ENCODE measurements around the gene TMPRSS7. TPM values are rescaled to one million over a fixed set of nuclear protein-coding genes. Genes with fewer than 3 reads are reported as not detected.
"Not testable (repeated sequence)": the region's sequence is repeated elsewhere in the genome, so short reads cannot be mapped to it uniquely, and the experiment has no call there.

The TMPRSS7 gene
- polyA plus RNA-seq, 1 donor = 0.48 TPM

DNA sequence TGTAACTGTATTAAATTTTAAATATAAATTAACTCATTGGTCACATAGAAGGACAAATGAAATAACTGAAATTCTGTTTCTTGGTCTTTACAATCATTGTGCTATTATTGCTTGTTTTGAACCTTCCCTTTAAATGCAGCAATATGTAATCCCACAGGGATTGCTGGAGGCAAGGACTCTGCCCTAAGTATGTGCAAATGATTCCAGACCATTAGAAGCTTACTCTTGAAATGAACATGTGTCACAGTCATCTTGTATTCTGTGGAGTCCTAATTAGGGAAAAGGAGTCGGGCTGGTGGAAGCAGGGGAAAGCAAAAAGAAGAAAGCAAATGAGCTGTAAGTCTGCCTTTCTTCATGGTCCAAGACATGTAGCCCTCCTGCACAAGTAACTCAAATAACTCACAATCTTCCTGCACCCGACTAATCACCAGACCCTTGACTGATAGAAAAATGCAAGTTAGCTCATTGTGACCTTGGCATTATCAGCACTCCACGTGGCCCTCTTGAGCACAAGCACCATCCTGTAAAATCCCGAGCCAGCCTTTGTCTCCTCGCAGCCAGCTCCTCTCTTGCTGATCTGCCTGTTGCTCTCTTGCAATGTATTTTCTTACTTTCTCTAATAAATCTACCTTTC, 2.3 kb upstream of the TMPRSS7 start:
- Histone ChIP-seq H3K4me1 (ENCODE audit: control insufficient read depth, insufficient read depth, low read length) (peaks cover 8% of the 10 kb centered on the region), H3K9me3 (ENCODE audit: control insufficient read depth, low read depth, low read length) (no peaks in the 10 kb centered on the region), H3K27me3 (ENCODE audit: control insufficient read depth, insufficient read depth, low read length) (no peaks in the 10 kb centered on the region), H3K27ac (ENCODE audit: low read length) (peak overlapping the region; percentile 70), H3K36me3 (ENCODE audit: control insufficient read depth, insufficient read depth, low read length) (no peaks in the 10 kb centered on the region), H3K4me3 (ENCODE audit: low read length) (no peak overlapping the region)
- 17% methylated on average over 1 of the region's 5 CpGs for WGBS (ENCODE audit: insufficient coverage, low lambda C conversion rate)
- DNase-seq = peak; percentile 76 to 88

DNA sequence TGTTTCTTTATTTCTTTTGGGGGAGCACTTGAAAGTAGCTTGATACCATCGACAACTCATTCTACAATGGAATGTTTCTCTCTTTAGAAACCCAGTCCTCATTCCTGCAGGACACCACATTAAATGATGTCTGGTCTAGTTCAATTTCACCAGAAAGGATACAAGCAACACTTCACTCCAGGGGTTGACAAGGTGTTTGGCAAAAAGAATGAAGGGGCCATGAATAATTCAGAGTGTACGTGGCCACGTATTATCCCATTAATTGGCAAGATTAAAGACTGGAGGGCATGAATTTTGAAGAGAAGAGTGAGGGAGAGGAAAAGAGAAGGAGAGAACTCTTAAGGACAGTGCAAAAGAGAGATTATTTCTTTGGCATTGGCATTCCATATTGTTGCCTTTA, 705 bp downstream of the TMPRSS7 start:
- H3K27ac ChIP-seq (ENCODE audit: low read length) = no peak overlapping the region
- no peaks in the 10 kb centered on the region for H3K27me3 ChIP-seq (ENCODE audit: control insufficient read depth, insufficient read depth, low read length)
- DNase-seq = no peak
- no peaks in the 10 kb centered on the region for H3K9me3 ChIP-seq (ENCODE audit: control insufficient read depth, low read depth, low read length)
- no peaks in the 10 kb centered on the region for H3K36me3 ChIP-seq (ENCODE audit: control insufficient read depth, insufficient read depth, low read length)
- peaks cover 8% of the 10 kb centered on the region for H3K4me1 ChIP-seq (ENCODE audit: control insufficient read depth, insufficient read depth, low read length)
- H3K4me3 ChIP-seq (ENCODE audit: low read length) = no peak overlapping the region
- WGBS (ENCODE audit: insufficient coverage, low lambda C conversion rate) = no CpG with 5 or more reads among the region's 3 CpGs

DNA sequence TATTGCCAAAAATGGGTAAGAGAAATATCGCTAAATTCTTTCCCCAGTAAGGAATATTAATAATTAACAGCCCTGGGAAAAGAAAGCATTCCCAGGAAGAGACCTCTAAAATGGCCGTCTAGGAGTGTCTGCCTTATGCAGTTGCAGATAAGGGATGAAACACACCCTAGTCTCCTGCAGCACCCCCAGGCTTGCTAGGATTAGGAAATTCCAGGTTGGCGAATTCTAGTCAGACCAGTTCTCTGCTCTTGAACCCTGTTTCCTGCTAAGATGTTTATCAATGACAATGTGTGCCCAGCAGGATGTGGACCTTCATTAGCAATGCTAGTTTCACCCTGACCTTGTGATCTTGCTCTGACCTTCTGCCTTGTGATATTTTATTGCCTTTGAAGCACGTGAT, 2.7 kb downstream of the TMPRSS7 start:
- H3K27ac ChIP-seq (ENCODE audit: low read length) = not testable (repeated sequence)

DNA sequence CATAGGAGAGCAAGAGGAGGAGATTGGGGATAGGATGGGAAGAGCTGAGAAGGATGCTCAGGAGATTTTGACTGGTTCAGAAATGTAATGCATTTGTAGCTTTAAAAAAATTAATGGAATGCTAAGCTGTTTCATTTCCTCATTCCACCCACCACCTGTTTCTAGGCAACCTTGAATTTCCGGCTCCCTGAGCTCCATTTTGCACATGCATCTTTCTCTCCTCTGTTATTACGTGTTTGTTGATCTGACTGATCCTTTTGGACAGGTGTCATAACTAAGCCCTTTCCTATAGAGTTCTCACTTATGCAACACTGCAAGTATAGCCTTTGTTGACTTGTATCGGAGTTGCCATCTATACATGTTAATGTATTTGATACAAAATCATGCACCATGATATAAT, 4.3 kb downstream of the TMPRSS7 start:
- Histone ChIP-seq H3K9me3 (ENCODE audit: control insufficient read depth, low read depth, low read length) (no peaks in the 10 kb centered on the region), H3K27ac (ENCODE audit: low read length) (no peak overlapping the region), H3K4me1 (ENCODE audit: control insufficient read depth, insufficient read depth, low read length) (peaks cover 2% of the 10 kb centered on the region), H3K27me3 (ENCODE audit: control insufficient read depth, insufficient read depth, low read length) (no peaks in the 10 kb centered on the region), H3K36me3 (ENCODE audit: control insufficient read depth, insufficient read depth, low read length) (no peaks in the 10 kb centered on the region), H3K4me3 (ENCODE audit: low read length) (no peak overlapping the region)
- 84% methylated on average over 2 of the region's 3 CpGs for WGBS (ENCODE audit: insufficient coverage, low lambda C conversion rate)
- no peak for DNase-seq

More for the DNA sequence above, 2.7 kb downstream of the TMPRSS7 start:
- not testable (repeated sequence) for H3K9me3 ChIP-seq (ENCODE audit: control insufficient read depth, low read depth, low read length); H3K4me1 ChIP-seq (ENCODE audit: control insufficient read depth, insufficient read depth, low read length); DNase-seq; H3K27me3 ChIP-seq (ENCODE audit: control insufficient read depth, insufficient read depth, low read length); H3K36me3 ChIP-seq (ENCODE audit: control insufficient read depth, insufficient read depth, low read length); H3K4me3 ChIP-seq (ENCODE audit: low read length)
- no CpG with 5 or more reads among the region's 4 CpGs for WGBS (ENCODE audit: insufficient coverage, low lambda C conversion rate)

DNA sequence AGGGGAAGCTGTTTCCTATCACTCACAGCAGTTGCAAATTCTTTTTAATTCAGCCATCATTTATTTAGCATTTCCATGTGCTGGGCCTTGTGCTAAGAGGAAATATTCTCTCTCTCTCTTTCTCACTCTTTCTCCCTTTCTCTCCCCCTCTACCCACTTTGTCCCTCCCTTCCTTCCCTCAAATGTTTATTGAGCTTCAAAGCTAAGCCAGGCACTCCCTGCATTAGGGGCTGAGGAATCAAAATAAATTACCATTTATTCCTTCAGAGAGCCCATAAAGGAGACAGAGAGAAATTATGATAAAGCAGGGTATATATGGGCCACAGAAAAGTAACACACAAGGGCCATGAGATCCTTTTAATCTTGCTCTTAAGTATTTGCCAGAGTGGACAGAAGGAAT, 6.8 kb downstream of the TMPRSS7 start:
- DNase-seq = no peak
- Histone ChIP-seq H3K4me1 (ENCODE audit: control insufficient read depth, insufficient read depth, low read length) (peaks cover 2% of the 10 kb centered on the region), H3K27ac (ENCODE audit: low read length) (no peak overlapping the region), H3K4me3 (ENCODE audit: low read length) (no peak overlapping the region), H3K36me3 (ENCODE audit: control insufficient read depth, insufficient read depth, low read length) (no peaks in the 10 kb centered on the region), H3K27me3 (ENCODE audit: control insufficient read depth, insufficient read depth, low read length) (no peaks in the 10 kb centered on the region), H3K9me3 (ENCODE audit: control insufficient read depth, low read depth, low read length) (no peaks in the 10 kb centered on the region)

DNA sequence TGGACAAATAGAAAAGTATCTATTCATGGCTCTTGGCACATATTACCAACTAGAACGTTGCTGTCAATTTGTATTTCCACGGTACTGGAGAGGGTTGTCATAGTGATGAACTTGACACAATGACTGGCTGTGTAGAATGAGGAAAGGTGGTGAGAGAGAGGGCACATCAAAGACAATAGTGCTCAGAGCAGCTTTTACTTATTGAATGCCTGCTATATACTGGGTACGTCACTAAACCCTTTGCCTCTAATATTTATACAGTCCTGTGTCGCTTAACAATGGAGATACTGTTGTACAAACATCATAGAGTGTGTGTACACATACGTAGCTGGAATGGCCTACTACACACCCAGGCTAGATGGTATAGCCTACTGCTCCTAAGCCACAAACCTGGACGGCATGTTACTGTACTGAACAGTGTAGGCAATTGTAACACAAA, 8.3 kb downstream of the TMPRSS7 start:
- H3K27ac ChIP-seq (ENCODE audit: low read length) = peak overlapping the region; percentile 31
- peaks cover 2% of the 10 kb centered on the region for H3K4me1 ChIP-seq (ENCODE audit: control insufficient read depth, insufficient read depth, low read length)
- H3K36me3 ChIP-seq (ENCODE audit: control insufficient read depth, insufficient read depth, low read length) = no peaks in the 10 kb centered on the region
- peak; percentile 31 to 64 for DNase-seq
- WGBS (ENCODE audit: insufficient coverage, low lambda C conversion rate) = 58% methylated on average over 4 of the region's 6 CpGs
- H3K27me3 ChIP-seq (ENCODE audit: control insufficient read depth, insufficient read depth, low read length) = no peaks in the 10 kb centered on the region
- H3K9me3 ChIP-seq (ENCODE audit: control insufficient read depth, low read depth, low read length) = no peaks in the 10 kb centered on the region
- H3K4me3 ChIP-seq (ENCODE audit: low read length) = no peak overlapping the region

DNA sequence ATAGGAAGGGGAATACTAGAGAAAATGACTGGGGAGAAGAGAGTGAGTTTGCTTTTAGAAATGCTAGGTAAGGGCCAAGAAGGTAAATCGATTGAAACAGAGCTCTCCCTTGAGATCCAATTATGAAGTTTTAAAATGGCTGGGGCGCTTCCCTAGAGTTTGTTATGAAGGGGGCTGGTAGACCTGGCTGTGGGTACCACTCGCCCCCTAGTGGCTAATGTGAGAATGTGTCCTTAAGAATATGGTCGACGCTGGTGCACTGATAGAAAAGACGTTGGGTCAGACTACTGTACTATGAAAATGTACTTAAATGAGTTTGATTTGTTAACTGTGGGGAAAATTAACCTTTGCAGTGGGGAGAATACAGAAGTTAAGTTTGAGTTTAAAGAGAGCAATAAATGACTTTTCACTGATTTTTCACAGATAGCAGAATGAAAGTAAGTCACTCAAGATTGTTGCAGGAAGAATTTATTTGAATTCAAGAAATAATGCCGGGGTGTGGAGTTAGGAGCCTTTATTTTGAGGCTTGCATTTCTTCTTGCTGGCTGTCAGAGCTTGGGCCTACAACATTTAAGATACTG, 9.2 kb downstream of the TMPRSS7 start:
- Histone ChIP-seq H3K27ac (ENCODE audit: low read length) (peak overlapping the region; percentile 13), H3K27me3 (ENCODE audit: control insufficient read depth, insufficient read depth, low read length) (no peaks in the 10 kb centered on the region), H3K4me1 (ENCODE audit: control insufficient read depth, insufficient read depth, low read length) (peaks cover 2% of the 10 kb centered on the region), H3K9me3 (ENCODE audit: control insufficient read depth, low read depth, low read length) (no peaks in the 10 kb centered on the region), H3K36me3 (ENCODE audit: control insufficient read depth, insufficient read depth, low read length) (no peaks in the 10 kb centered on the region), H3K4me3 (ENCODE audit: low read length) (no peak overlapping the region)
- peak; percentile 35 to 61 for DNase-seq
- 40% methylated on average over 2 of the region's 7 CpGs for WGBS (ENCODE audit: insufficient coverage, low lambda C conversion rate)

DNA sequence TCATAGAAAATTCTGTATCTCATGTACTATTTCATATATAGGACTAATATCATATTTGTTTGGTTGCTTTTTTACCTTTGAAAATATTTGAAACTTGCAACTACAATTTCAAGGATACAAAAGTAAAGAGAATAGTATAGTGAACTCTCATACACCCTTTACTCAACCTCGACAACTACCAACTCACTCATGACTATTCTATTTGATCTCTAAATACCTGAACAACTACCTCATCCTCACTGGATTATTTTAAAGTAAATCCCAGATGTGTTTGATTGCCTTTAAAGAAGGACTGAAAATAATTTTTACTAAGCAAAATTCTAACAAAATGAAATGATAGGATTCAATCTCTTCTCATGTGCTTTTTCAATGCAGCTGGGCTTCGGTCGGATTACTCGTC, 12.1 kb downstream of the TMPRSS7 start:
- H3K9me3 ChIP-seq (ENCODE audit: control insufficient read depth, low read depth, low read length) = no peaks in the 10 kb centered on the region
- no peaks in the 10 kb centered on the region for H3K36me3 ChIP-seq (ENCODE audit: control insufficient read depth, insufficient read depth, low read length)
- no peak for DNase-seq
- no peaks in the 10 kb centered on the region for H3K27me3 ChIP-seq (ENCODE audit: control insufficient read depth, insufficient read depth, low read length)
- H3K4me3 ChIP-seq (ENCODE audit: low read length) = no peak overlapping the region
- no peak overlapping the region for H3K27ac ChIP-seq (ENCODE audit: low read length)
- 63% methylated on average over 3 of the region's 4 CpGs for WGBS (ENCODE audit: insufficient coverage, low lambda C conversion rate)
- peaks cover 2% of the 10 kb centered on the region for H3K4me1 ChIP-seq (ENCODE audit: control insufficient read depth, insufficient read depth, low read length)

DNA sequence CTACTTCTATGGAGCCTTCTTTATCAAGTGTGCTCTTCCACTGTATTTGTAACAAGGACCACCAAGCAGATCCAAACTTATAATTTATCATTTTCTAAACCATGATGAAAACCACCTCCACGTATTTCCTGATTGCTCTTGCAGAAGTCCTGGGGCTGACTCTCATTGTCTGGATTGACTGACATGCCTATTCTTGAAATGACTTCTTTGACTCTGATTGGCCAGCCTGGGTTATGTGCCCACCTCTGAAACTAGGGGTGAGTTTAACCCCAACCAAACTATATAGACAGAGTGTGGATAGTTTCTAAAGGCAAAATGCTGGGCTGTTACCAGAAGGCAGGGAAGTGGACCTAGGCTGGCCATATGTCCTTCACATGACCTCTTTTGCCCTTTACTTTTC, 12.7 kb downstream of the TMPRSS7 start:
- Histone ChIP-seq H3K27me3 (ENCODE audit: control insufficient read depth, insufficient read depth, low read length) (no peaks in the 10 kb centered on the region), H3K36me3 (ENCODE audit: control insufficient read depth, insufficient read depth, low read length) (no peaks in the 10 kb centered on the region), H3K9me3 (ENCODE audit: control insufficient read depth, low read depth, low read length) (no peaks in the 10 kb centered on the region), H3K4me3 (ENCODE audit: low read length) (no peak overlapping the region), H3K4me1 (ENCODE audit: control insufficient read depth, insufficient read depth, low read length) (peaks cover 2% of the 10 kb centered on the region), H3K27ac (ENCODE audit: low read length) (no peak overlapping the region)
- DNase-seq = no peak
- WGBS (ENCODE audit: insufficient coverage, low lambda C conversion rate) = no CpG with 5 or more reads among the region's 1 CpG

DNA sequence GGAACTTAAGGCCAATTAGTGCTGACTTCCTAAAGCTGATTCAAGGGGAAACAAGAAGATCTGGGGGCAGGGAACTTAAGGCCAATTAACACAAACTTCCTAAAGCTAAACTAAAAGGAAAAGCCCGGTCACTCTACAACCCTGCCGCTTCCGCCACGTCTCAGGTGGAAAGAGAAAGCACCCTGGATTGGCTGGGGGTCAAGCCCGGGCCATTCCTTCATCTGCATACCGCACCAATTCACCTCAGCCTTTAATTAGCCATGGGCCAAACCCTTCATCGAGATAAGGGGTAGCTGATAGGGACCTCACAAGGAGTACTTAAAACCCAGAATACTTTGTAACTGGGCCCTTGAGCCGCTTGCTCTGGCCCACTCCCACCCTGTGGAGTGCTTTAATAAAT, 14.4 kb downstream of the TMPRSS7 start:
- Histone ChIP-seq H3K27me3 (ENCODE audit: control insufficient read depth, insufficient read depth, low read length) (no peaks in the 10 kb centered on the region), H3K4me3 (ENCODE audit: low read length) (no peak overlapping the region), H3K9me3 (ENCODE audit: control insufficient read depth, low read depth, low read length) (no peaks in the 10 kb centered on the region), H3K36me3 (ENCODE audit: control insufficient read depth, insufficient read depth, low read length) (no peaks in the 10 kb centered on the region), H3K27ac (ENCODE audit: low read length) (no peak overlapping the region), H3K4me1 (ENCODE audit: control insufficient read depth, insufficient read depth, low read length) (no peaks in the 10 kb centered on the region)
- no CpG with 5 or more reads among the region's 8 CpGs for WGBS (ENCODE audit: insufficient coverage, low lambda C conversion rate)
- DNase-seq = no peak

DNA sequence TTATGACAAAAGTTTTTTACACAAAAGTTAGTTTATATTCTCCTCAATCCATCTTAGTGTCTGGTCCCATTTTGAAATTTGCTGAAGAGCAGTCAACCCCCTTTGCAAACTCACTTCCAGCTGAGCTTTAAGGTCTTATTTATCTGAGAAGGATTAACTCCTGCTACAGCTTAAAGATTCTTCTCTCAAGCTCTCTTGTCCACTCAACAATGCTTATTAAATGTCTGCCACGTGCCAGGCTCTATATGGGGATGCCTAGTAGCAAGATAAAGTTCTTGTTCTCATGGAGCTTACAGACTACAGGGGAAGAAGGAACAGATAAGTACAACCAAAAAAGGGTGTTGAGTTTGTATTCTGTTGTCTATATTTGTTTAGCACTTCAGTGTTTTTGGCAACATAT, 18.7 kb downstream of the TMPRSS7 start:
- Histone ChIP-seq H3K36me3 (ENCODE audit: control insufficient read depth, insufficient read depth, low read length) (no peaks in the 10 kb centered on the region), H3K4me1 (ENCODE audit: control insufficient read depth, insufficient read depth, low read length) (no peaks in the 10 kb centered on the region), H3K27ac (ENCODE audit: low read length) (no peak overlapping the region), H3K27me3 (ENCODE audit: control insufficient read depth, insufficient read depth, low read length) (no peaks in the 10 kb centered on the region), H3K4me3 (ENCODE audit: low read length) (no peak overlapping the region), H3K9me3 (ENCODE audit: control insufficient read depth, low read depth, low read length) (no peaks in the 10 kb centered on the region)
- no peak for DNase-seq
- no CpG with 5 or more reads among the region's 1 CpG for WGBS (ENCODE audit: insufficient coverage, low lambda C conversion rate)

Data from large intestine (tissue), 3 donors.